Right lobe of liver (tissue), 4 donors: Measurements from ENCODE around the gene VSX2.

Source experiments
- POLR2A ChIP-seq: fragments of 450-650 bp; IDR thresholded peaks from one replicate; pipeline ENCODE4 v1.6.1; 2017; ENCODE audit warnings: antibody characterized with exemption, mild to moderate bottlenecking
- TF ChIP-seq, protein P1 (sequence below), 4 donors: fragments of 200-600 bp in 3 of 4; fragments of 450-650 bp in 1 of 4; IDR thresholded peaks; one replicate each; pipeline versions ENCODE4 v1.5.1 to v1.8.0; 2016 to 2022; ENCODE audit warnings: antibody characterized with exemption in 4 of 4, mild to moderate bottlenecking in 2 of 4
- donor health status: DM: no; HTN: no; CAD: no.
- donor health status: DM: no; HTN: no; CAD: no.
- donor health status: DM: no; HTN: yes; CAD: no.

DNA sequence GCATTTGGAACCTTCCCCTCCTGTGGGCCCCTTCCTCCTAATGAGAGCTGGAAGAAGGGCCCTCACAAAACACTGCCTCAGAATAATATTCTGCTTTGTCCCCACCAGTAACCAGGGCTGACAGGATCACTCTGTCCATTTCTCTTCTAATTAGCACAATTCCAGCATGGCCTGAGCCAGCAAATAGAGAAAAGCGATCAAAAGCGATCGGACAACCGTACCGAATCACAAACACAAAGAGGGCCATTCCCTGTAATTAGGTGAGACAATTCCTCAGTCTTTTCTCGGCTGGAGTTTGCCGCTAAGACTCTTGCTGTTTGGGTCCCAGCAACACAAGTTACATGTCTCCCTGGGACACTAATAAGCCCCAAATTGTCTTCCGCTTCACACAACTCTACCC is 35.6 kb upstream of the VSX2 start:
- TF ChIP-seq, protein P1, sequence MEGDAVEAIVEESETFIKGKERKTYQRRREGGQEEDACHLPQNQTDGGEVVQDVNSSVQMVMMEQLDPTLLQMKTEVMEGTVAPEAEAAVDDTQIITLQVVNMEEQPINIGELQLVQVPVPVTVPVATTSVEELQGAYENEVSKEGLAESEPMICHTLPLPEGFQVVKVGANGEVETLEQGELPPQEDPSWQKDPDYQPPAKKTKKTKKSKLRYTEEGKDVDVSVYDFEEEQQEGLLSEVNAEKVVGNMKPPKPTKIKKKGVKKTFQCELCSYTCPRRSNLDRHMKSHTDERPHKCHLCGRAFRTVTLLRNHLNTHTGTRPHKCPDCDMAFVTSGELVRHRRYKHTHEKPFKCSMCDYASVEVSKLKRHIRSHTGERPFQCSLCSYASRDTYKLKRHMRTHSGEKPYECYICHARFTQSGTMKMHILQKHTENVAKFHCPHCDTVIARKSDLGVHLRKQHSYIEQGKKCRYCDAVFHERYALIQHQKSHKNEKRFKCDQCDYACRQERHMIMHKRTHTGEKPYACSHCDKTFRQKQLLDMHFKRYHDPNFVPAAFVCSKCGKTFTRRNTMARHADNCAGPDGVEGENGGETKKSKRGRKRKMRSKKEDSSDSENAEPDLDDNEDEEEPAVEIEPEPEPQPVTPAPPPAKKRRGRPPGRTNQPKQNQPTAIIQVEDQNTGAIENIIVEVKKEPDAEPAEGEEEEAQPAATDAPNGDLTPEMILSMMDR (IDR thresholded peaks at IDR 0.05) = no peak
- TF ChIP-seq POLR2A = no peak
